IPS-15b (cell line): Measurements from ENCODE around the gene ABLIM1.

Experiments
- H3K27me3 ChIP-seq: one replicate; pipeline ENCODE4 v1.6.1; 2013; ENCODE audit warnings: low read length; ENCODE audit not compliant: control insufficient read depth, insufficient read depth
- H3K36me3 ChIP-seq: one replicate; pipeline ENCODE4 v1.6.1; 2013; ENCODE audit warnings: low read length; ENCODE audit not compliant: control insufficient read depth, insufficient read depth
- H3K4me1 ChIP-seq: one replicate; pipeline ENCODE4 v1.6.1; 2013; ENCODE audit warnings: mild to moderate bottlenecking, low read length; ENCODE audit not compliant: control insufficient read depth, insufficient read depth
- H3K4me3 ChIP-seq: one replicate; pipeline ENCODE4 v1.5.1; 2013; ENCODE audit warnings: low read depth, low read length
- H3K9ac ChIP-seq: one replicate; pipeline ENCODE4 v1.6.1; 2013; ENCODE audit warnings: low read depth, mild to moderate bottlenecking, low read length
- H3K9me3 ChIP-seq: one replicate; pipeline ENCODE4 v1.6.1; 2013; ENCODE audit warnings: mild to moderate bottlenecking, low read length; ENCODE audit not compliant: control insufficient read depth, insufficient read depth

Gene ABLIM1

DNA sequence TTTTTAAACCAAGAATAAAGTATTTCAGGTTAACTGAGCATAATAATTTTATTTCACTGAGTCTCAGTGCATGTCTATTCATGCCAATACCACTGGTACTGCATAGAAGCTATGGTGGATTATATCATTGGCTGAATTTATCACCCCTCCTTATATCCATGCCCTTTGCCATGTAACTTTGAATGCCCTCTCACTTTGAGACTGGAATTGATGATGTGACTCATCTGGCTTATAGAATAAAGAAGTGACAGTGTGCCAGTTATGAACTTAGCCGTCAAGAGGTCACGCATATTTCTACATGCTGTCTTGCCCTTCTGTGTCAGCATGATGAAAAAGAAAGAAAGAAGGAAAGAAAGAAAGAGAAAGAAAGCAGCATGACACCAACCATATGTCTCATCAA, 20.7 kb upstream of the ABLIM1 start:
- no peak overlapping the region for H3K4me3 ChIP-seq

DNA sequence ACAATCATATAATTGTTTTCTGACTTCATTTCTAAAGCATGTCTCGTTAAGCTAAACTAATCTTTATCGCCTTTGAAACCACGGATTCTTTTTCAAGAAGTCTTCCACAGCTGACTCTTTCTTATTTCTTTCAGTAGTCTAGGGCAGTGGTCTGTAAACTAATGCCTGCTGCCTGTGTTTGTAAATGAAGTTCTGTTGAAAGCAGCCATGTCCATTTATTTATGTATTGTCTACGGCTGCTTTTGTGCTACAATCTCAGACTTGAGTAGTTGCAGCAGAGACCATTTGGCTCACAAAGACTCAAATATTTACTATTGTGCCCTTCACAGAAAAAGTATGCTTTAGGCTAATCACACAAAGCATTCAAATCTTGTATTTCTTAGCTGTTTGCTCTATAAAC, 20.3 kb upstream of the ABLIM1 start:
- no peaks in the 10 kb centered on the region for H3K9me3 ChIP-seq
- H3K27me3 ChIP-seq, result no peaks in the 10 kb centered on the region
- no peak overlapping the region for H3K9ac ChIP-seq
- H3K4me1 ChIP-seq, result no peaks in the 10 kb centered on the region
- no peak overlapping the region for H3K4me3 ChIP-seq
- H3K36me3 ChIP-seq, result no peaks in the 10 kb centered on the region

More for the DNA sequence above, 20.7 kb upstream of the ABLIM1 start:
- no peaks in the 10 kb centered on the region for H3K36me3 ChIP-seq
- H3K27me3 ChIP-seq, result no peaks in the 10 kb centered on the region
- H3K4me1 ChIP-seq, result no peaks in the 10 kb centered on the region
- H3K9me3 ChIP-seq, result no peaks in the 10 kb centered on the region
- no peak overlapping the region for H3K9ac ChIP-seq

DNA sequence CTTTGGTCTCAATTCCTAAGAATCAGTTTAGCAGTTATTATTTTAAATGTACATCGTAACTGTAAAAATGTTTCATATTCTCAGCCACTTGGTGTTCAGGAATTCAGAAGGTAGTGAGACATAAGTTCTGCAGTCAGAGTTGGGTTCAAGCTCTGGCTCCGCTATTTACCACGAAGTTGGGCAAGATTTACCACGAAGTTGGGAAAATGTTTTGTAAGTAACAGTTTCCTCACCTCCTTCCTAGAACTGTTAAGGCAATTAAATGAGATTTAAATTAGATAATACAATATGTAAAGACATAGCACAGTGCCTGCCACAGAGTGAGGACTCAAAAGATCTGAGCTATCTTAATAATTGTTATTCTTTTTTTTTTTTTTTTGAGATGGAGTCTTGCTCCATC, 16.3 kb upstream of the ABLIM1 start:
- Histone ChIP-seq H3K4me1 (no peaks in the 10 kb centered on the region), H3K9me3 (no peaks in the 10 kb centered on the region), H3K9ac (no peak overlapping the region), H3K36me3 (no peaks in the 10 kb centered on the region), H3K4me3 (no peak overlapping the region), H3K27me3 (no peaks in the 10 kb centered on the region)

DNA sequence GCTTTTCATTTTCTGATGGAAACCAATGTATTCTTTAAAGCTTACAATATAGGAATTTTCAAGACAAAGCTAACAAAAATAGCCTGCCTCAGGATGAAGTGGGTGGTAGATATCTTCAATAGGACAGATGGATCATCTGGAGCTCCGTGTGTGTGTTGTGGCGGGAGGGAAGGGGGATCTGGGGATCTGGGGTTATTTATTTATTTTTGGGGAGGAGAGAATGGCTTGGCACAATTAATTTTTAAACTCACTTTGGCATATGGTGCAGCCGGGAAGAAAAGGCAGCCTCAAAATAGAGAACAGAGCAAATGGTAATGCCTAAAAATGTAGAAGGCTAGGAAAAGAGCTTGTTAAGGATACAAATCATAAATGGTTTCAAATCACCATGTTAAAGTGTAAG, 11.6 kb upstream of the ABLIM1 start:
- Histone ChIP-seq H3K36me3 (no peaks in the 10 kb centered on the region), H3K4me3 (no peak overlapping the region), H3K4me1 (no peaks in the 10 kb centered on the region), H3K9ac (no peak overlapping the region), H3K27me3 (no peaks in the 10 kb centered on the region), H3K9me3 (no peaks in the 10 kb centered on the region)

DNA sequence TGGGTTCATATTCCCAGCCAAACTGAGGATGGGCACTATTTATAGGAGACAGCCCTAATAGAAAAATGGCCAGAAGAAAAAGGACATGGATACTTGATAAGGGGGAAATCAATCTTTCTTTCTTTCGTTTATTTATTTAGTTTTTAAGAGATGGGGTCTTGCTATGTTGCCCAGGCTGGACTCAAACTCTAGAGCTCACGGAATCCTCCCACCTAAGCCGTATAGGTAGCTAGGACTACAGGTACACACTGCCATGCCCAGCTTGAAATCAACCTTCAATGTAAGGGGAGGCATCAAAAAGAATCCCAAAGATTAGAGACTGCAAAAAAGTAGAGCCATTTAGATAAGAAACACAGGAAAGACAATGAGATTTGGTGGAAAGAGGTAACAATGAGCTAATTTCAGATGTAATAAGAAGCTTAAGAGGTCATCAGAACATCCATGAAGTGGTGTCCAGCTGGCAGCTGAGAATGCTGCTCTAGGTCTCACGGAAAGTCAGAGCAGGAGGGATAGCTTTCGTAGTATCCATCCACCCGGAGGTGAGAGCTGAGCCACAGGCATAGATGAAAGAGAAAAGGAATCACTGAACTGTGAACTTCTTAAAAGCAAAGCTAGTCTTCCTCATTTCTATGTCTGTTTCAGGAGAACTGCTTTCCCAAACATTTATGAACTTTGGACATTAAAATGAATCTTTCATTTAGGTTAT, 10.5 kb upstream of the ABLIM1 start:
- H3K9me3 ChIP-seq, result no peaks in the 10 kb centered on the region
- H3K4me1 ChIP-seq, result peaks cover 5% of the 10 kb centered on the region
- no peaks in the 10 kb centered on the region for H3K36me3 ChIP-seq
- no peaks in the 10 kb centered on the region for H3K27me3 ChIP-seq
- no peak overlapping the region for H3K4me3 ChIP-seq
- H3K9ac ChIP-seq, result no peak overlapping the region

DNA sequence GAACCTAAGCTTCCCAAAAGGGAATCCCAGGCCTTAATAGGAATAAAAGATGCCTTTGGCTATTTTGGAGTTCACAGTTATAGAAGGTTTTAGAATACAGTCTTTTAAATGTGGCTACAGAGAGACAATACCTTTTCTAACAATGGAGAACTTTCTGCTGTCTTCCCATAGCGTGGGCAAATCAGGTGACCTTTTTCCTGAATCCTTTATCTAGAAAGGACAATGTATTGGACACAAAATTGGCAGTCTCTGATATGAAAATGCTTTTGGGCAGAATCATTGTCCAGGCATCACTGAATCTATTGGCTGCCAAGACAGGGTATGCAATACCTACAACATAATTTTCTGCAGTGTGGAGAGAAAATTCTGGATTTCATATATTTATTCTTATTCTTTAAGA, 7.8 kb upstream of the ABLIM1 start:
- no peaks in the 10 kb centered on the region for H3K36me3 ChIP-seq

DNA sequence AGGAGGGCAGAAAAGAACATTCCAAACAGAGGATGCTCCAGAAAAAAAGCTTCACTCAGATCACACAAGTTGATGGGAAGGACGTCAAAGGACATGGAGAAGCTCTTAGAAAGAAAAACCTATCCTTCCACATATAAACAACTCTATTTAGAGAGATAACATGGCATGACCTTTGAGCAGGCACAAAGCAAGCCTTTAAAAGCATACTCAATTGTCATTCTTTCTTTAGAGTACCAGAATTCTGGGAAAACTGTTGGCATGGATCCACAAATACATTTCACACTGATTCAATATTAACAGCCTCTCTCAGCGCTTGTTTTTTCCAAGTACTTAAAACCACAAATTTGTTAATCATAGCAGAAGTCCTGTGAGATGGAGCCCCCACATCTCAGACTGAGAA, 7.3 kb upstream of the ABLIM1 start:
- H3K9ac ChIP-seq, result no peak overlapping the region
- no peaks in the 10 kb centered on the region for H3K27me3 ChIP-seq
- no peak overlapping the region for H3K4me3 ChIP-seq
- no peaks in the 10 kb centered on the region for H3K9me3 ChIP-seq
- H3K4me1 ChIP-seq, result peaks cover 5% of the 10 kb centered on the region
- H3K36me3 ChIP-seq, result no peaks in the 10 kb centered on the region

More for the DNA sequence above, 7.8 kb upstream of the ABLIM1 start:
- H3K9ac ChIP-seq, result no peak overlapping the region
- no peak overlapping the region for H3K4me3 ChIP-seq
- H3K9me3 ChIP-seq, result no peaks in the 10 kb centered on the region
- H3K4me1 ChIP-seq, result peaks cover 5% of the 10 kb centered on the region
- no peaks in the 10 kb centered on the region for H3K27me3 ChIP-seq

DNA sequence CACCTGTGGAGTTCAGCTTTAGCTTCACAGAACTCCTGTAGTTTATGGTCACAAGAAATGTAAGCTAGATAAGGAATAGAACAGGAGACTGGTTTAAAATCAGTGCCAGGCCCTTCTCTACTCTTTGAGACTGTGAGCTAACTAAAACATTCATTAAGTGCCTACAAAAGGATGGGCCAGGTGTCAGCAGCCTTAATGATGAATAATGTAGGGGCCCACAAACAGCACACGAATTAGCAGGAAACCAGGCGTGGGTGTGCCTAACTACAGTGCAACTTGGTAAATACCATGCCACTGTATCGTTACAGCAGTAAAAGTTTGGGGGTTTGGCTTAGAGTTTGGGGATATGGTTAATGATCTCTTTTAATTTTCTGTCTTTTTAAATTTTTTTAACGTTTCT, 6.1 kb upstream of the ABLIM1 start:
- no peaks in the 10 kb centered on the region for H3K27me3 ChIP-seq
- H3K4me1 ChIP-seq, result peaks cover 5% of the 10 kb centered on the region
- no peak overlapping the region for H3K9ac ChIP-seq

DNA sequence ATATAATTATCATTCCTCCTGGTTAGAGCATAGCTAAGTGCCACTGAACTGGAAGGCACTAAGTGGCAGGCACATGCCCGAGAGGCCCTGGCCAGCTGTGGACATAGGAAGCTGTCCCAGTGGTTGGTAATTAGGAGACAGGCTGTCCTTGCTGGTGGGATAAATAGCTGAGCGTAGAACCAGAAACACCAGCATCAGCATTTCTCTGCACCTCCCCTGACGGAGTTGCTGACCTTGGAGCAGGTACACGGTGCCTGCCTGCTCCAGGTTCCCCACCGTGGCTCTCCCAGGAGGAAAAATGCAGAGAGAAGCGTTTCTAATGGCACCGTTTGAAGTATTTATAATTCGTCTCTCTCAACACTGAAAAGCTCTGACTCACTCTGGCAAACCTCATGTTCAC, 5.6 kb upstream of the ABLIM1 start:
- Histone ChIP-seq H3K9ac (no peak overlapping the region), H3K36me3 (no peaks in the 10 kb centered on the region), H3K4me3 (no peak overlapping the region), H3K4me1 (peaks cover 5% of the 10 kb centered on the region), H3K27me3 (no peaks in the 10 kb centered on the region), H3K9me3 (no peaks in the 10 kb centered on the region)

More for the DNA sequence above, 6.1 kb upstream of the ABLIM1 start:
- H3K4me3 ChIP-seq, result no peak overlapping the region
- no peaks in the 10 kb centered on the region for H3K36me3 ChIP-seq
- H3K9me3 ChIP-seq, result no peaks in the 10 kb centered on the region

DNA sequence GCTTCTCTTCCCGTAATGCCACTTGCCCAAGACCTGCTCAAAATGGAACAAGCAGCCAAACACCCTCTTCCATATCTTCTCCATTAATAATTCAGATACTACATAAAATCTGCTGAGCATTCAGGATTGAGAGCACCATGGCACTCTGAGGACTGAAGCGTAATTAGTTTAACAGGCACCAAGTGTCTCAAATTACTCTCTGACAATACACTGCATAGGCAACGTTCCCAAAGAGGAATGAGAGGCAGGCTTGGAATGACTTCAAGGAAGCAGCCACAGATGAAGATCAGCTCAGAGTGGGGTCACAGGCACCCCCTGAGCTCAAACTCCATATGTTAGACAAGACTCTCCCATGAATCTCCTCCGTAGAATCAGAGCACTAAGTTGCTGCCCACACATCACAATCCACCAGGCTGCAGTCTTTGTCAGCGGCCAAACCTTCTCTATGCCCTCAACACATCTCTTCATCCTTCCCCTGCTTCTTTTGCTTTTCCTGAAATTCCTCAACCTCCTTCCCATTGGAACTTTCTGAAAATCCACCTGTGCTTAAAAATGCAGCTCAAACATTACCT, 4.7 kb upstream of the ABLIM1 start:
- no peaks in the 10 kb centered on the region for H3K36me3 ChIP-seq

DNA sequence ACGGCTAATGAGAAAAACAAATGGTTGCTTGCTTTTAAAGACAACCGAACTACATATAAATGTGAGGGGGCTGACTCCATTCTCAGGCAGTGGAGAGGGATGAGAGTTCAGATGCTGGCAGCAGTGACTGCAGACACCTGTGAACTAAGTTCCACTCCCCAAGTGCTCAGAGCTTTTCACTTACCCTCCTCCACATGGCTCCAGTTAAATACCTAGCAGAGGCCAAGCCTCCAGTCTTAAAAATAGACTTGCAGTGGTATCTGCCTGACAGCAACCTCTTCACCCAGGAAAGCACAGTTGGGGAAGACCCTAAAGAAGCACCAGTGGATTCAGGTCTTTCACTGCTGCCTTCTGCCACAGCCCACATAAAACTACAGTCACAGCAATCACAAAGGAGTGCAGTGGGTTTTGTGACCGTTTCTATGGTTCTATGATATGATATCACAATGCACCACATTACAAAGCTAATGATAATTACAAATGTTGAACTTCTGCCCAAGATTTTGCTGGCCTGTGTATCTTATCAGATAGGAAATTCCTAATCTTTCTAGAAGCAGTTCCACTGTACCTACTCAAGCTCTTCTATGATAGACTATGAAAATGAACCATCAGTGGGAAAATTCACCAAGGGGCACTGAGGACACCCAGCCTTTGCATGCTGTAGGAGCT, 3.3 kb upstream of the ABLIM1 start:
- H3K4me1 ChIP-seq, result peaks cover 5% of the 10 kb centered on the region
- no peak overlapping the region for H3K9ac ChIP-seq
- no peak overlapping the region for H3K4me3 ChIP-seq
- no peaks in the 10 kb centered on the region for H3K36me3 ChIP-seq
- H3K9me3 ChIP-seq, result no peaks in the 10 kb centered on the region
- no peaks in the 10 kb centered on the region for H3K27me3 ChIP-seq

More for the DNA sequence above, 4.7 kb upstream of the ABLIM1 start:
- H3K4me1 ChIP-seq, result peaks cover 5% of the 10 kb centered on the region
- no peak overlapping the region for H3K9ac ChIP-seq
- no peaks in the 10 kb centered on the region for H3K9me3 ChIP-seq
- no peak overlapping the region for H3K4me3 ChIP-seq
- H3K27me3 ChIP-seq, result no peaks in the 10 kb centered on the region

DNA sequence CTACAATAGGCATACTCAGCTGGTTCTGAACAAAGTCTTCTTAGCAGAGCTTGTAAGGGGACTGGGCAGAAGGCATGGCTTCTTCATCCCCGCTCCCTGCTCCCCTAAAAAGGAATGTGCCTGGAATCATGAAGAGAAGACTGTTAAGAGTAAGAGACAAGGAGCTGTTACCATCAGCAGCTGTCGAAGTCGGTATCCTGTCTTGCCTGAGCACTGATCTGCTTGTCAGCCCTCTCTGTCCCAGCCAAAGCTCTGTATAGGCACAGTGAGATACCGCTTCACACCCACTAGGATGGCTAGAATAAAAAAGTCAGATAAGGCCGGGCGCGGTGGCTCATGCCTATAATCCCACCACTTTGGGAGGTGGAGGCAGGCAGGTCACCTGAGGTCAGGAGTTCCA, 2.4 kb downstream of the ABLIM1 start:
- Histone ChIP-seq H3K36me3 (no peaks in the 10 kb centered on the region), H3K4me3 (no peak overlapping the region), H3K9ac (no peak overlapping the region), H3K4me1 (no peaks in the 10 kb centered on the region), H3K27me3 (no peaks in the 10 kb centered on the region), H3K9me3 (no peaks in the 10 kb centered on the region)
